ENCODE results near the gene PDE2A.

Gene PDE2A

DNA sequence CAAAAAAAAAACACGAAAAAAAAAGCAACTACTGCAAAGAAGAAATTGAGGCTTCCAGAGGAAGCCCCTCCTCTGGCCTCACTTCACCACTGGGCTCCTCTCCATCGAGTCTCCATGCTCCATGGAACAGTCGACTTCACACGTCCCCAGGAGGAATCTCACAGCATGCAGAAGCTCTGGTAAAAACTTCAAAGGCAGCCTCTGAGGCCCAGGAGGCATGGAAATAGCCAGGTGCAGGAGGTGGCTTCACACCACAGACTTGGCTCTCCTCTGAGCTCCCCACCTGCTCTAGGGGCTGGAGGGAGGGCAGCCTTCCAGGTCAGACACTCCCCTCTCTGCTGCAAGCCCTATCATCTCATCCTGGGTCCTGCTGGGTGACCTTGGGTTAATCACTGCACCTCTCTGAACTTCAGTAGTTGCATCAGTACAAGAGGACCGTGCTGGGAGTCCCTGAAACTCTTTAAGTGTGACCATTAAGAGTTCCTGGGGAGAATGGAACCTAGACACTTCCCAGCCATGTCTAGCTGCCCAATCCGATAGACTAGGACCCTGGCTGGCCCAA, 8.2 kb downstream of the PDE2A start:
- FAIRE-seq = no peak
- no peak for DNase-seq (ENCODE audit: insufficient read length, low spot score)

DNA sequence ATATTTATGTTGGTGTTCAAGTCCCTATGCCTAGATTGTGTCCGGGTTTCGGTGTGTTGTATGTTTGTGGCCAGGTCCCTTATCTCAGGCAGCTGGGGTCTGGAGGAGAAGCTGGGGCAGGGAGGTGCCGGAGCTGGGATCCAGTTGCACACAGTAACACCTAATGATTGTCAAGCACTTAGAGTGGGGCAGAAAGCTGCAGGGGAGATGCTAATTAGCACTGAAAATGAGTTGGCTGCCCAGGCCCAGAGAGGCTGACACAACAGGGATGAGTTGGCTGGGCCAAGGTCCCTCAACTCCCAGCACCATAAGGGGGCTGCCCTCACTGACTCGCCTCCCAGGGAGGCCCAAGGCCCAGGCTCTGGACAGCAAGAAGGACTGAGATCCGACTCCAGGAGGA, 12.2 kb downstream of the PDE2A start:
- FAIRE-seq (no peak), DNase-seq (ENCODE audit: insufficient read length, low spot score) (no peak)

DNA sequence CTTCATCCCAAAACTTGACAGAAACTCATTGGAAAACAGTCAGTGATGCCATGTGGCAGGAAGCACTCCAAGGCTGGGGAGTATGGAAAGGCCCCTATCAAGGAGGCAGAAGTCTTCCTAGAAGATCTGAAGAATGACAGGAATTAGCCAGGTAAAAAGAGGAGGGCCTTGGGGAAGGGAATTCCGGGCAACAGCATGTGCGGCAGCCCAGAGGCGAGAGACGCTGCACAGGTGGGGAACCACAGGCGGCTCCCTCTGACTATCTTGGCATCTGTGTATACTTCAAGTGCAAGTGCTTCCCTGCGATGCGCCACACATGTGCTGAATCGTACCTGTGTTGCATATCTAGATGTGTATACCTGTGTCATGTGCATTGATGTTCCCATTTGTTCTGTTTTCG, 12.7 kb downstream of the PDE2A start:
- no peak for DNase-seq (ENCODE audit: insufficient read length, low spot score)
- FAIRE-seq = no peak

DNA sequence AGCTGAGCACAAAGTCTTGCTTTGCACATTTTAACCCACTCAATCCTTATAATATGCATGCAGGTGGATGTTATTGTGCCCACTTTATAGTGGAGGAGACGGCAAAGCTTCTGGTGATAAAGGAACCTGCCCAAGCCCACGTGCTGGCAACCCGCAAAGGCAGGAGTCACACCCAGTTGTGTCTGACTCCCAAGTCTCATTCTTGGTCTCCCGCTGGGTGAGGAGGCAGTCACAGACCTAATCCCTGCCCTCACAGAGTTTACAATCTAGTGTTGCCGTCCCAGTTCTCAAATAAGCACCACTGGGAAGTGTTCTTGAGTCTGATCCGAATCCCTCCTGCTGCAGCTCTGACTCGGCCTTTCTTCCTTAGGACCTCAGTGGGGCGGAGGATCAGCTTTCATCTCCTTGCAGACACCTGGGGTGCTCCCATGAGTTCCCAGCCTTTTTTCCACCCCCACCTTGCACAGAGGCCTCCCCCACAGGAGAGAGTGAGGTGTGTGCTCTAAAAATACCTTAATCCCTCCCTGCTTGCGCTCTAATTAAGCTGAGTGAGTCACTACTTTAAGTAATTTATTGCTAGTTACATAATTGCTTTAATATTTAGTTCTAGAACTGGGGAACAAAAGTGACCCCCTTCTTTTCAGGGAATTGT, 15.1 kb downstream of the PDE2A start:
- no peak for FAIRE-seq
- DNase-seq (ENCODE audit: insufficient read length, low spot score) = no peak

DNA sequence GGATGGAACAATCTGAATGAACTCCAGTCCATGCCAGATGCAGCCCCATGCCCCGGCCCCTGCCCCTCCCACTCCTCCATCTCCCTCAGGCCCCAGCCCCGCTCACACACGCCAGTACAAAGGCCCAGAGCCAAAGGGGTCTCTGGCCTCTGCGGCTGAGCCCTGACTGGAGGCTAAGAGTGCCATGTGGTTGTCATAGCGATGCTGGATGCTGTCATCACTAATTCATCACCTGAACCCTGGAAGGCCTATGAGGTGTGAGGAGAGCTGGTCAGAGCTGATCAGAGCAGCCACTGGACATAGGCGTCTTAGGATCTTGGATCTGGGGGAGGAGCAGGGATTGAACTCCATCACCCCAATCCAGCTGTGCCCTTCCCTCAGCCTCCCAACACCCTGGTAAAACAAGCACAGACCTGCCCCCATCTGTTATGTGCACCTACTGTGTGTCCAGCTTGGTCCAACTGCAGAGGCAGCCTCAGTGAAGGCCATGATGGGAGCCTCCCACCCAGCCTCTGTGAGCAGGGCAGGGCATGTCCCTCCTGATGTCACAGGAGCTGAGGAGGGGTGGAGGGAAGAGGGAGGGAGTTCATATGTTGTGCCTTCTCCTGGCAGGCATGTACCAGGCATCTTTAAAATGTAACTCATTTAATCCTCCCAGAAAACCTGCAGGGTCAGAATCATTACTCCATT, 16.7 kb downstream of the PDE2A start:
- FAIRE-seq (no peak), DNase-seq (ENCODE audit: insufficient read length, low spot score) (no peak)

DNA sequence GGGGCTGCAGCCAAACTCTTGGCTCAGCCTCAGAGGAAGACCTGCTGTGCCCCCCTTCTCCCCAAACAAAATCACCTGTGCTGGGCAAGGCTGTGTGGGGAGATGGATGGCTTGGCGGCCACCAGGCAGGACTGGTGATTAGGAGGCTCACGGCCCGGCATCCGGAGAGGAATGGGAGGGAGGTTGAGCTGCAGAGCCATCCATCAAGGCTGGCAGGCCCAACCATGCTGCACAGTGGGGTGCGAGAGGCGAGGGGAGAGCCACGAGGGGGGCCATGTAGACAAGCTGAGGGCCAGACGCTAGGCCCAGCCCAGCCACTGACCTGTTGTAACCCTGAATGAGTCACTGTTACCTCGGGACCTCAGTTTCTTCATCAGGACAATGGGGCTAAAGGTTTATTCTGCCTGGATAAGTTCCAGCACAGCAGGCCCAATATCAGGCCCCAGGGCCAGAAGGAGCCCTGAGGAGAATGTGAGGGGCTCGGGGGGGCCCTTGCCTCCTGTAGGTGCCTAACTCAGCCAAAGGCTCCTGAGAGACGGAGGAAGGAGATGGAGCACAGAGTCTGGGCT, 18.2 kb downstream of the PDE2A start:
- DNase-seq (ENCODE audit: insufficient read length, low spot score) (no peak), FAIRE-seq (no peak)

DNA sequence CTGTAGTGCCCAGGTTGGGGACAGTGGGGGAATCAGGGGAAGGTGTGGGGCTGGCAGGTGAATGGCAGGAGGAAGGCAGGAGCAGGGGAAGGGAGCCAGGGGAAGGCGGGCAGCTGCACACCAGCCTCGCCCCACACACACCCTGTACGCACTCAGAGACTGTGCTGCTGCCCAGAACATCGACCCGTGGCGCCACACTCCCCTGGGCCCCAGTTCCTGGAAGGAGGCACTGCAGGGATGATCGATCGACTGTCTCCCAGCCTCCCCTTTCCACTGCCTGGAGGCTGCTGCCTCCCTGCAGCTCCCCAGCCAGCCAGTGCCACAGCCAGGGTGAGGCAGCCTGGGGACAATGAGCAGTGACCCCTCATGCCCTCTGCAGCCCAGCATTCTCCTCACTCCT, 19.2 kb downstream of the PDE2A start:
- DNase-seq (ENCODE audit: insufficient read length, low spot score) = no peak

DNA sequence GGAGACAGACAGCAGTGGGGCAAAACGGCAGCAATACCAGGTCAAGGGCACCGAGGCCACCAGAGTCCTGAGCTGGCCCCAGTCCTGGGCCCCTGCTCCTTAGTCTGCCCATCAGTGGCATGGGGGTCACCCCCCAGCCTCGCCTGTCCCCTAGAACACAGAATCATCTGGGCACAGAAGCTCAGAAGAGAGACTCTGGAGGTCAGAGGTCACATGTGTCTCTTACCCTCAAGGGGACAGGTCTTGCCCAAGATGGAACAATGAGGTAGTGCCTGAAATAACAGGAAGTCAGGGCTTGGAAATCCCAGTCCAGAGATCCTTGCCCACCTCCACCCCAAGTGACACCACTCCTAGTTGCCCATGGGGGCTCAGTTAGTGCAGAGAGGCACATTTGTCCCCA, 20.6 kb downstream of the PDE2A start:
- no peak for FAIRE-seq

More for the DNA sequence above, 19.2 kb downstream of the PDE2A start:
- no peak for FAIRE-seq

DNA sequence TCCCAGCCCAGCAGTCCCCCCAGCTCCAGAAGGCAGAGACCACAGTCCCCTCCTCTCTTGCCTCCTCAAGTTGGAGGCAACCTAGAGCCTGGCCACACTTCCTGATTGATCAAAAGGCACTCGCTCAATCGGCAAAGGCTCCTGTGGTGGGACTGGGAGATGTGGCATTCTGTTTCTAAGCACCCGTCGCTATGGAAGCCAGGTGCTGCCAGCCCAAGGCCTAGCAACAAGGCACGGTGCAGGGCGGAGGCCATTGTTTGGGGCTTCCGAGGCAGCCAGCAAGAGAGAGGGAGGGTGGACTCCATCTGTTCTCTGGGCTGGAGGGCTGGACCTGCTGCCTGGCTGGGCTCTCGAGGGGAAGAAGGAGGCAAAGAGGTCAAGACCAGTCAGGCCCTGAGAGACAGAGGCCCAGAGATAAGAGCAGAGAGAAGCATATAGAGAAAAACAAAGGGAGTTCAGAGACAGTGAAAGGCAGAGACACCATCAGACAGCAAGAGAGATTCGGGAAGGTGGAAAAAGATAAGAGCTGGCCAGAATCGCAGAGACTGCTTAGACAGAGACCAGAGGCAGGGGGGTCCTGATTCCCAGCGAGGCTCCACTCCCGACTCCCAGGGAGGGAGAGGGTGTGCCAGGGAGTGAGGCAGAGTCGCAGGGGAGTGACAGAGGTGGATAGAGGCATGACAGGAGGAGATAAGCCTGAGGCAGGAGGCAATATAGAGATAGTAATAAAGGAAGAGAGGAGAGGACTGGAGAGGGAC, 21.2 kb downstream of the PDE2A start:
- DNase-seq (ENCODE audit: insufficient read length, low spot score) (no peak), FAIRE-seq (no peak)

More for the DNA sequence above, 20.6 kb downstream of the PDE2A start:
- DNase-seq (ENCODE audit: insufficient read length, low spot score) = no peak

DNA sequence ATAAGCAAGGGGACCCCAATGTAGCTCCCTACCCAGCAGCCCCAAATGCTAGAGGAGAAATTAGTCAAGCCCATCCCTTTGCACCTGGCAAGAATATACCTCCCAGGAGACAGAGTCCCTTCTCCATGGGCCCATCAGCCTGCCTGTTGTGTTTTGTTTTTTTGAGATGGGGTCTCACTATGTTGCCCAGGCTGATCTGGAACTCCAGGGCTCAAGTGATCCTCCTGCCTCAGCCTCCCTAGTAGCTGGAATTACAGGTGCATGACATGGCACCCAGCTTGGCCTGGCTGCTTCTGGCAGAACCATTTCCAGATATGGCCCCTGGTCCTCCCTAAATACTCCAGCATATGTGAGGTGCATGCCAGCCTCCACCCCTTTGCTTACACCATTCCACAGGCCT, 22.1 kb downstream of the PDE2A start:
- no peak for DNase-seq (ENCODE audit: insufficient read length, low spot score)
- no peak for FAIRE-seq

DNA sequence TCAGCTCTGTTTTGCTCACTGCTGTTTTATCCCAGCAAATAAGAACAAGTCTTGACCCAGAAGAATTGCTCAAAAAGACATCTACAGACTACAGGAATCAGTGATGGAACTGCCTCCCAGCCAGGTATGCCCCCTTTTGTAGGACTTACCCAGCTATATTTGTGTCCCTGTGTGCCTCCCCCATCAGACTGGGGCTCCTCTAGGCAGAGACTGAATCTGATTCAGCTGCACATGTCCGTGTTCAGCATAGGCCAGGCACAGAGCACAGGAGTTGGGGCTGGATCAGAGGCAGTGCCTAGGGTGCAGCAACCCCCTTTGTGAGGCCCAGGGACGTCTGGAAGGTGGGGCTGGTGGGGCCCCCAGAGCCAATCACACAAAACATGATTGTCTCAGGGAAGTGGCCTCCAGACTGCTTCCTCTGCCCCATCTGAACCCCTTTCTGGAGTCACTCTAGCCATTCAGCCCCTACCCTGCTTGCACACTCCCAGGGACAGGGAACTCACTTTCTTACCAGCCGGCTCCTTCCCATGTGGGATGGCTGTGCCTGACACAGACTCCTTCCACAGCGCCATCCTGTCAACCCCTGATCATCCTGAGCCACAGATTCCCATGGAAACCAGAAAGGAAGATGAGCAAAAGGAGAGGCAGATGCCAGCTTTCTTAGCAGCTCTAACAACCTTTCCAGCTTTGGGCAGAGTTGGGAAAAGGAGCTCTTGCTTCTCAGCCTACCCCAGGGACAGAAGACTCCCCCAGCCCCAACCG, 24.8 kb downstream of the PDE2A start:
- FAIRE-seq = no peak
- DNase-seq (ENCODE audit: insufficient read length, low spot score) = no peak

DNA sequence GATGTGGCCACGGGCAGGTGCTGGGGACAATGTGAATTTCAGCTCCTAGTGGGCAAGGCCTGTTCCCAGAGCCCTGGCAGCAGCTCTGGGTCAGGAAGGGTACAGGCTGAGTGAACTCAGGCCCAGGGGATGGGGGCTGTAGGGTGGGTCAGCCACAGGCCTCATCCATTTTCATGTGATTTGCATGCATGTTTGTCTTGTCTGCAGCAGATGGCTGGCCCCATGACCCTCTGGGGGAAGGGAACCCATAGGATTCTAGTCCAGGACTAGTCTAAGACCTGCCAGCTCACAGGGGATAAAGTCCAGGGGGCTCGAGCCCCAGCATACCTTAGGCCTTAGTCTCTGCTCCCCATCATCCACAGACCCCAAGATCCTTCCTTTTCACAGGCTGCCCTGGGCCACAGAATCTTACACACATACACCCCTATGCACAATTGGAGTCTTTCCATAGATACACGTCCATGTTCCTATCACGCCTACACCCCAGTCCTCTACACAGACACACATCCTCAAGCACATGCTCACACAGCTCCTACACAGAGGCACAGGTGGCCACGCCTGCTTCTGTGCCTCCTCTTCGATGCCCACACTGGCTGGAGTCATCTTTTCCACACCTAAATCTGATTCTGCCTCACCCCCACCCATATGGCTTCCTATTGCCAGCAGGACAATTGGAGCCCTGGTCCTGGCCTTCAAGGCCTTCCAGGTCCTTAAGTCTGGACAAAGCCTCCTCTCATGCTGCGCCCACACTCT, 25.7 kb downstream of the PDE2A start:
- DNase-seq (ENCODE audit: insufficient read length, low spot score) = no peak

DNA sequence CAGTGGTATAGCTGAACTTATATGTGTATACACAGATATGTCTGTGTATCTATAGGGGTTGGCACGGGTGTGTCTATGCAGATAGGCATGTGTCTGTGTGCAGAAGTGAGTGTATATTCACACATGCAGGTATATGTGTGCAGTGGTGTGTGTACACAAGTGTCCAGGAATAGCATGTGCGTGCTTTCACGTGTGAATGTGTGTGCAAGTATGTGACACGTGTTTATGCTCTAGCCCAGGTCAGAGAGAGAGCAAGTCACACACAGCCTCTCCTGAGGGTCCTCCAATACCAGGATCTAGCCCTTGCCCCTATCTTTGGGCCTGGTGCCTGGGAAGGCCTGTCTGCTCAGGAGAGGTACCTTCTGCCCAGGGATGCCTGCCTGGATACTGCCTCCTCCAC, 26.3 kb downstream of the PDE2A start:
- DNase-seq (ENCODE audit: insufficient read length, low spot score) (no peak), FAIRE-seq (no peak)

More for the DNA sequence above, 25.7 kb downstream of the PDE2A start:
- FAIRE-seq = no peak

DNA sequence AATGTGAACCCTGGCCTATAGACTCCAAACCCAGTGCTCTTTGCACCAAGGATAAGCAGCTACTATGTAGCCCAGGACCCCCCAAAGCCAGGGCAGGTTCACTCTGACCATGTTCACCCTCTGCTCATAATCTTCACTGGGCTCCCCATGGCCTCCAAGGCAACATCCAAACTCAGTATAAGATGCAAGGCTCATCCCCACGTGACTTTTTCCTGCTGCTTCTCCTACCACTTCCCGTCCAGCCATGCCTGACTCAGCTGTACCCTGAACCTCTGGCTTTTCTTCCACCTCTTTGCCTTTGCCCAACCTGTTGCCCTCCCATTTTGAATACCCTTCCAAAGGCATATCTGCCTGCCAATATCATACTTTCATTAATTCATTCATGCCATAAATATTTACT, 27.8 kb downstream of the PDE2A start:
- DNase-seq (ENCODE audit: insufficient read length, low spot score) = no peak
- no peak for FAIRE-seq

DNA sequence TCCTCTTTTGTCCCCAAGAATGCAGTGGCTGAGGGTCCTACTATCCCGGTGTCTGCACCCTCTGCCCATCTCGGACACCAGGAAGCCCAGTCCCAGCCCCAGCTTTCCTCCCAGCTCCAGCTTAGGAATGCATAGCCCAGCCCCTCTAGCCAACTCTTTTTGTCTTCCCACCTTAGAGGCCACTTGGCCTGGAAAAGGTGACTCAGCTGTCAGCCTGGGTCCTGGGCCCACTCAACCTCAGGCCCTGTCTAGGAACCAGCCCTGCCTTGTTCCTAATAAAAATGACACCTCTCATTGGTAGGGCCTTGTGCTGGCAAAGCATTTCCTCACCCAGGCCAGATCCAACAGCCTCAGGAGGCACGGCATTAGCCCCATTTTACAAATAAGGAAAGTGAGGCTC, 28.2 kb downstream of the PDE2A start:
- no peak for FAIRE-seq

DNA sequence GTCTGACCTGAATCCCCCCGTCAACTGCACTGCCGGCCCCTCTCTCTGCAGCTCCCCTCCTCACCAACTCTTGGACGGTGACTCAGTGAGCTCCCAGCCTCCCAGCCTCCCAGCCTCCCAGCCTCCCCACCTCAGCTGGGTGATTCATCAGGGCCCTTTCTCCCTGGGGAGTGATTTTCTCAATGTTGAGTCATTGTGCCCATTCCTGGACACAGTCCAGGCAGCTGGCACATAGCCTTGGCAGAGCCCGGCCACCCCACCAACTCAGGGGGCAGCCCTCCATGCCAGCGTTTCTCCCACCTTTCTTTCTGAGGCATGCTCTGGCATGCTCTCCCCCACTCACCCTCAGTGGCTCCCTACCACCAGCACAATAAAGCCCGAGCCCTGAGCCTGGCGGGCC, 30.7 kb downstream of the PDE2A start:
- DNase-seq (ENCODE audit: insufficient read length, low spot score) (no peak), FAIRE-seq (no peak)

More for the DNA sequence above, 28.2 kb downstream of the PDE2A start:
- no peak for DNase-seq (ENCODE audit: insufficient read length, low spot score)

DNA sequence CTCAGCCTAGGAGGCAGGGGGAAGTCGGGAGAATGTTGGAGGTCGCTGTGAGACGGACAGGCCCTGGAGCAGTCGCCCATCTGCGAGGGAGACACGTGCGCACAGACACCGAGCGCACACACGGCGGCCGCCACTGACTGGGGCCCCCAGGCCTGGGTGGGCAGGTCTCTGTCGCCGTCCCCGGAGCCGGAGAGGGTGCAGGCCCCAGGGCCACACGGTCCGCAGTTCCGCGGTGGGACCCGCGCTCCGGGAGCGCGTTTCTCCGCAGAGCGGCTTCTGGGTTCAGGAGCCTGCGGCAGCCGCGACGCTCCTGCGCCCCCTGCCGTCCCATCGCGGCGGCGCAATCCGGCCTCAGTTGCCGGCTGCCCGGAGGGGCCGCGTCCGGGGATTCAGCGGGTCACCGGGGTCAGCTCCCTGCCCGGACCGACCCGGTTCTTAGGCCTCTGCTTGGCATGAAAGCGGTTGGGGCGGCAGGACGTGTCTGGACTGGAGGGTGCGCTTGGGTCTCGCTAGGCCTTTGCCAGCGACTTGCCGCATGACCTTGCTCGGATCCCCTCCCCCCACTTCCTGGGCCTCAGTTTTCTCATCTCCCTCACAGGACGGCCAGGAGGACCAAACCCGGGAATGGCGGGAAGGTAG, 31.2 kb downstream of the PDE2A start:
- DNase-seq (ENCODE audit: insufficient read length, low spot score) (peak; percentile 98), FAIRE-seq (peak; percentile 23)

DNA sequence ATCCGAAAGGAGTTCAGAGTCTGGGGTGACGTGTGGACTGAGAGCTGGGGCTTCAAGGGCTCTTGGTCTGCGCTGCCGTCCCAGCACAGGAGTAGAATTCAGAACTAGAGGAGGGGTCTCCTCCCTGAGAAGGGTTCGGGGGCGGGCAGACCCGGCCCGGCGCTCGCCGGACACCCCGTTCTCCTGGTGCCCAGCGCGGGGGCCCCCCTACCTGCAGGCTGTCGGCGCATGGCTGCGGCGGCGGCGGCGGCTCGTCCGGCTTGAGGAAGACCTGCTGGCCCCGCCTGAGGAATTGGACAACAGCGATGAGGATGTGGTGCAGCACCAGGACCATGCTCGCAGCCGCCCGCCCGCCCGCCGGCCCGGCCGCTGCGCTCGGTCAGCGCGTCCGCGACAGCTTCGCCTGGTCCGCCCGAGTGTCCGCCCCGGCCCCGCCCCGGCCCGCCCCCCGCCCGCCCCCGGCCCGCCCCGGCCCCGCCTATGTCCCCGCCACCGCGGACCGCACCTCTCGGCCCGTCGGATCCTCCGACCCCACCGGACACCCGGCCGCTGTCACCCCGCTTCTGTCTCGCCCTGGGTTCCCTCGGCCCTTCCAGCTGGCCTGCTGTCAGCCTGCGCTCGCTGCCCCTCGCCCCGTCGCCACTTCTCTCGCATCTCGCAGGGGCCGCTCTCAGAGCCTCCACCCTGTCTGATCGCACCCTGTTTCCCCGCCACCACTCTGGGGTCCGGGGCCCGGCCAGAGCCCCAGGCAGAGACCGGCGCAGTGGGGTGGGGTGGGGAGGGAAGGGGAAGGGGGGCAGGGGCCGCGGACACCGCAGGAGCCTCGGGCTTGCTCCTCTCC, 32.0 kb downstream of the PDE2A start:
- no peak for FAIRE-seq

More for the DNA sequence above, 32.0 kb downstream of the PDE2A start:
- DNase-seq (ENCODE audit: insufficient read length, low spot score) = no peak
